H9 (cell line): ENCODE measurements around the gene VWDE. TPM values are rescaled to one million over a fixed set of nuclear protein-coding genes. Genes with fewer than 3 reads are reported as not detected.

Experiments used
- DNase-seq: peaks from one replicate; pipeline ENCODE4 v3.0.0-alpha.2; 2017
- H2AFZ ChIP-seq: one replicate; pipeline ENCODE4 v1.6.1; 2013; ENCODE audit warnings: mild to moderate bottlenecking, low read length, control low read depth, moderate library complexity
- H2AK5ac ChIP-seq: 2 replicates; pipeline ENCODE4 v1.6.1; 2013; ENCODE audit warnings: low read length, control low read depth, mixed read lengths; ENCODE audit not compliant: insufficient read length
- H2BK120ac ChIP-seq: one replicate; pipeline ENCODE4 v1.6.1; 2013; ENCODE audit warnings: low read depth, mild to moderate bottlenecking, low read length, control low read depth, inconsistent platforms; ENCODE audit not compliant: poor library complexity, severe bottlenecking
- H2BK12ac ChIP-seq: 2 replicates; pipeline ENCODE4 v1.6.1; 2013; ENCODE audit warnings: low read length, control low read depth, mixed read lengths, low read depth; ENCODE audit not compliant: insufficient read length
- H2BK15ac ChIP-seq: 2 replicates; pipeline ENCODE4 v1.6.1; 2013; ENCODE audit warnings: low read depth, low read length, control low read depth
- H2BK20ac ChIP-seq: one replicate; pipeline ENCODE4 v1.6.1; 2013; ENCODE audit warnings: low read depth, mild to moderate bottlenecking, low read length, control low read depth, inconsistent platforms; ENCODE audit not compliant: poor library complexity, severe bottlenecking
- H2BK5ac ChIP-seq: 2 replicates; pipeline ENCODE4 v1.6.1; 2013; ENCODE audit warnings: low read length, control low read depth, mixed read lengths; ENCODE audit not compliant: insufficient read length
- H3K14ac ChIP-seq: 2 replicates; pipeline ENCODE4 v1.6.1; 2013; ENCODE audit warnings: low read length, control low read depth; ENCODE audit not compliant: insufficient read depth
- H3K18ac ChIP-seq: 2 replicates; pipeline ENCODE4 v1.6.1; 2013; ENCODE audit warnings: low read depth, mild to moderate bottlenecking, mixed read lengths, low read length, control low read depth; ENCODE audit not compliant: insufficient read length
- H3K23ac ChIP-seq: 2 replicates; pipeline ENCODE4 v1.6.1; 2013; ENCODE audit warnings: low read length, control low read depth, mixed read lengths, low read depth; ENCODE audit not compliant: insufficient read length
- H3K23me2 ChIP-seq: 2 replicates; pipeline ENCODE4 v1.6.1; 2013; ENCODE audit warnings: low read depth, mild to moderate bottlenecking, mixed read lengths, low read length, control low read depth; ENCODE audit not compliant: insufficient read length, poor library complexity, severe bottlenecking
- H3K27ac ChIP-seq: 2 replicates; pipeline ENCODE4 v1.5.1; 2013; ENCODE audit warnings: low read length, control low read depth, mixed read lengths, low read depth; ENCODE audit not compliant: insufficient read length
- H3K27me3 ChIP-seq: 2 replicates; pipeline ENCODE4 v1.6.1; 2013; ENCODE audit warnings: low read length, control low read depth, inconsistent platforms; ENCODE audit not compliant: insufficient read depth
- H3K4ac ChIP-seq: 2 replicates; pipeline ENCODE4 v1.6.1; 2013; ENCODE audit warnings: low read depth, mild to moderate bottlenecking, control low read depth, inconsistent platforms, low read length, moderate library complexity
- H3K4me1 ChIP-seq: 2 replicates; pipeline ENCODE4 v1.6.1; 2013; ENCODE audit warnings: low read length, control low read depth, inconsistent platforms; ENCODE audit not compliant: insufficient read depth
- H3K4me2 ChIP-seq: 2 replicates; pipeline ENCODE4 v1.6.1; 2013; ENCODE audit warnings: low read length, control low read depth, mixed read lengths; ENCODE audit not compliant: insufficient read length, insufficient read depth
- H3K56ac ChIP-seq: 2 replicates; pipeline ENCODE4 v1.6.1; 2013; ENCODE audit warnings: low read depth, mild to moderate bottlenecking, mixed read lengths, low read length, control low read depth; ENCODE audit not compliant: insufficient read length
- H3K79me1 ChIP-seq: 2 replicates; pipeline ENCODE4 v1.6.1; 2013; ENCODE audit warnings: low read depth, mild to moderate bottlenecking, moderate library complexity, low read length, control low read depth, inconsistent platforms; ENCODE audit not compliant: insufficient read depth, poor library complexity, severe bottlenecking
- H3K79me2 ChIP-seq: 2 replicates; pipeline ENCODE4 v1.6.1; 2013; ENCODE audit warnings: low read length, control low read depth, inconsistent platforms; ENCODE audit not compliant: insufficient read depth
- H3K9ac ChIP-seq: 2 replicates; pipeline ENCODE4 v1.6.1; 2013; ENCODE audit warnings: low read length, control low read depth, mixed read lengths; ENCODE audit not compliant: insufficient read length; ENCODE audit errors: extremely low read depth
- H3K9me3 ChIP-seq: one replicate; pipeline ENCODE4 v1.6.1; 2013; ENCODE audit warnings: low read depth, low read length, inconsistent platforms; ENCODE audit not compliant: control insufficient read depth
- H3T11ph ChIP-seq: one replicate; pipeline ENCODE4 v1.6.1; 2013; ENCODE audit warnings: mild to moderate bottlenecking, low read length, control low read depth, inconsistent platforms
- H4K20me1 ChIP-seq: one replicate; pipeline ENCODE4 v1.6.1; 2013; ENCODE audit not compliant: control insufficient read depth, insufficient read length, insufficient read depth
- H4K5ac ChIP-seq: 2 replicates; pipeline ENCODE4 v1.6.1; 2013; ENCODE audit warnings: low read depth, mild to moderate bottlenecking, mixed read lengths, low read length, control low read depth; ENCODE audit not compliant: insufficient read length
- H4K8ac ChIP-seq: replicated peaks from 2 replicates; pipeline ENCODE4 v1.6.1; 2013; ENCODE audit warnings: low read length, control low read depth, mixed read lengths, low read depth; ENCODE audit not compliant: insufficient read length
- H4K91ac ChIP-seq: 2 replicates; pipeline ENCODE4 v1.6.1; 2013; ENCODE audit warnings: low read depth, mild to moderate bottlenecking, moderate library complexity, mixed read lengths, low read length, control low read depth; ENCODE audit not compliant: insufficient read length
- H3K27ac Mint-ChIP-seq, 3 experiments: 2 replicates in 2 of 3; 3 replicates in 1 of 3; pipeline ENCODE4 v1.8.0; 2020 to 2021; ENCODE audit warnings: mixed read lengths in 3 of 3, mild to moderate bottlenecking in 1 of 3, moderate library complexity in 1 of 3
- H3K27me3 Mint-ChIP-seq: 2 replicates; pipeline ENCODE4 v1.8.0; 2021; ENCODE audit warnings: low read depth, mild to moderate bottlenecking, moderate library complexity, mixed read lengths
- H3K36me3 Mint-ChIP-seq, 3 experiments: 2 replicates in 2 of 3; 3 replicates in 1 of 3; pipeline ENCODE4 v1.8.0; 2020 to 2021; ENCODE audit warnings: low read depth in 3 of 3, mixed read lengths in 3 of 3; ENCODE audit not compliant: insufficient read depth in 1 of 3
- H3K4me1 Mint-ChIP-seq, 2 experiments: 2 replicates each; pipeline ENCODE4 v1.8.0; 2020; ENCODE audit warnings: mixed read lengths in 2 of 2
- H3K4me3 Mint-ChIP-seq, 2 experiments: 2 replicates in 1 of 2; 3 replicates in 1 of 2; pipeline ENCODE4 v1.8.0; 2020 to 2021; ENCODE audit warnings: mild to moderate bottlenecking in 2 of 2, mixed read lengths in 2 of 2, moderate library complexity in 1 of 2
- H3K9me3 Mint-ChIP-seq, 2 experiments: 2 replicates in 1 of 2; 3 replicates in 1 of 2; pipeline ENCODE4 v1.8.0; 2020; ENCODE audit warnings: mild to moderate bottlenecking in 2 of 2, mixed read lengths in 2 of 2, moderate library complexity in 1 of 2
- CTCF ChIP-seq: fragments of 200-600 bp; sonication (generic); conservative IDR thresholded peaks from 3 replicates; pipeline ENCODE4 v1.8.0; 2021; ENCODE audit warnings: antibody characterized with exemption, mild to moderate bottlenecking
- WGBS: extraction: QIAGEN DNeasy Blood & Tissue Kit; methylation state at CpG from one replicate; pipeline ENCODE4 v1.1.7; 2013; ENCODE audit warnings: missing lambda C conversion rate, low lambda C conversion rate, mixed read lengths; ENCODE audit not compliant: insufficient read length; ENCODE audit errors: extremely low coverage; 5-methylcytosine and 5-hydroxymethylcytosine counted together
- total RNA-seq: library from RNA; stranded (reverse); gene quantifications from 2 replicates; pipeline ENCODE4 v1.2.1, GENCODE V29; 2021

VWDE gene
- total RNA-seq, 1 experiment from 2014 or later: 18.1 TPM

GRCh38 chr7:12444785-12445184 is 41.1 kb upstream of the VWDE start:
- Mint-ChIP-seq H3K4me3 (no peak overlapping the region), H3K27me3 (no peaks in the 10 kb centered on the region), H3K27ac (no peak overlapping the region), H3K9me3 (peaks cover under 1 to 3% of the 10 kb centered on the region in 2 experiments; a peak in 1 of 5 replicates), H3K36me3 (peaks cover 0 to under 1% (median 0%) of the 10 kb centered on the region in 3 experiments; a peak in 2 of 7 replicates), H3K4me1 (peaks cover 3 to 8% of the 10 kb centered on the region in 2 experiments)
- Histone ChIP-seq H2BK5ac (no peak overlapping the region), H3K56ac (no peak overlapping the region), H2BK15ac (no peak overlapping the region), H3K23me2 (no peaks in the 10 kb centered on the region), H3K4me2 (no peak overlapping the region), H3K79me2 (no peaks in the 10 kb centered on the region), H3K27ac (no peak overlapping the region), H3K14ac (no peak overlapping the region), H4K5ac (no peak overlapping the region), H2BK20ac (no peak overlapping the region), H2AK5ac (no peak overlapping the region), H2AFZ (no peak overlapping the region), H3K27me3 (no peaks in the 10 kb centered on the region), H3K9ac (no peak overlapping the region), H4K20me1 (no peaks in the 10 kb centered on the region), H3K79me1 (no peaks in the 10 kb centered on the region), H3K23ac (no peak overlapping the region), H3K4ac (no peak overlapping the region), H4K8ac (no peak overlapping the region), H4K91ac (no peak overlapping the region), H2BK120ac (no peak overlapping the region), H3K18ac (no peak overlapping the region), H3K9me3 (no peaks in the 10 kb centered on the region), H3K4me1 (peaks cover 2% of the 10 kb centered on the region; the same call in 1 of the 2 replicates), H3T11ph (no peak overlapping the region), H2BK12ac (no peak overlapping the region)
- TF ChIP-seq CTCF: no peak
- no peak for DNase-seq
- no CpG with 5 or more reads among the region's 3 CpGs for WGBS
